Small intestine (tissue), 16 donors: ENCODE results near the gene VPS25. TPM values are rescaled to one million over a fixed set of nuclear protein-coding genes. Genes with fewer than 3 reads are reported as not detected.
"Not testable (repeated sequence)": the region's sequence is repeated elsewhere in the genome, so short reads cannot be mapped to it uniquely, and the experiment has no call there.

ENCODE experiments used
- DNase-seq, 2 donors: peaks; one replicate each; pipeline versions ENCODE4 v3.0.0 to v3.0.0-alpha.2; 2013
- FAIRE-seq: peaks from 2 replicates; lab custom pipeline; 2012; peaks lifted over from hg19 to GRCh38; lab: Jason Lieb, UNC
- H3K27ac ChIP-seq, 3 donors: one replicate each; pipeline ENCODE4 v1.5.1; 2013; ENCODE audit warnings: low read length in 2 of 3, mild to moderate bottlenecking in 2 of 3, control low read depth in 1 of 3, inconsistent platforms in 1 of 3, low read depth in 1 of 3, moderate library complexity in 1 of 3
- H3K27me3 ChIP-seq, 3 donors: one replicate each; pipeline ENCODE4 v1.6.1; 2013; ENCODE audit warnings: low read length in 3 of 3, inconsistent platforms in 1 of 3; ENCODE audit not compliant: control insufficient read depth in 3 of 3, insufficient read depth in 3 of 3
- H3K36me3 ChIP-seq, 3 donors: one replicate each; pipeline ENCODE4 v1.6.1; 2013; ENCODE audit warnings: low read length in 3 of 3, inconsistent platforms in 1 of 3, low read depth in 1 of 3, mild to moderate bottlenecking in 1 of 3, moderate library complexity in 1 of 3; ENCODE audit not compliant: control insufficient read depth in 3 of 3, insufficient read depth in 2 of 3
- H3K4me1 ChIP-seq, 3 donors: one replicate each; pipeline ENCODE4 v1.6.1; 2013; ENCODE audit warnings: low read length in 2 of 3, inconsistent platforms in 1 of 3, low read depth in 1 of 3, mild to moderate bottlenecking in 1 of 3, moderate library complexity in 1 of 3; ENCODE audit not compliant: control insufficient read depth in 3 of 3, insufficient read depth in 2 of 3
- H3K4me3 ChIP-seq, 3 donors: one replicate each; pipeline ENCODE4 v1.5.1; 2013; ENCODE audit warnings: low read length in 3 of 3, control low read depth in 1 of 3, inconsistent platforms in 1 of 3, low read depth in 1 of 3, mild to moderate bottlenecking in 1 of 3, moderate library complexity in 1 of 3
- H3K9me3 ChIP-seq, 2 donors: one replicate each; pipeline ENCODE4 v1.6.1; 2013; ENCODE audit warnings: low read depth in 1 of 2, low read length in 1 of 2; ENCODE audit not compliant: control insufficient read depth in 2 of 2, insufficient read depth in 1 of 2
- WGBS, 3 donors: extraction: QIAGEN DNeasy Blood & Tissue Kit; methylation state at CpG; one replicate each; pipeline ENCODE4 v1.1.7; 2013; 5-methylcytosine and 5-hydroxymethylcytosine counted together
- long read RNA-seq, 10 donors: transcript quantifications; one replicate each; lab custom pipeline, GENCODE V29; 2026
- polyA plus RNA-seq, 4 donors: library from polyadenylated mRNA; stranded (reverse) in 3 of 4; unstranded in 1 of 4; fragments of 200-250 nt in 3 of 4; fragments of 120-200 nt in 1 of 4; gene quantifications; one replicate each; pipeline versions ENCODE4 v1.2.1 to v1.2.3, GENCODE V29; 2013
- donor health status: healthy with polysubstance abuse.
- donor health status: control.
- donor health status: control.
- donor health status: Bipolar disorder and iron deficiency.
- donor health status: healthy.

Gene VPS25
- polyA plus RNA-seq: 100 to 1,000 TPM in 2 of 4 donors, 10 to 100 TPM in 2; 85.7 to 117 (median 94.3) TPM
- long read RNA-seq, donor 1: 0 reads
- long read RNA-seq, donor 2, transcript VPS25-201 (6 exons, 1,101 nt): major isoform, 20 of 21 reads
- long read RNA-seq, donor 2, partial matches to known transcripts: 0 of 21 reads
- long read RNA-seq, donor 2, other reads (novel, unspliced or antisense): 0 of 21 reads
- long read RNA-seq, donor 3, transcript VPS25-201 (6 exons, 1,101 nt): major isoform, 23 of 49 reads
- long read RNA-seq, donor 3, partial matches to known transcripts: 26 of 49 reads
- long read RNA-seq, donor 3, other reads (novel, unspliced or antisense): 0 of 49 reads
- long read RNA-seq, donor 4, partial matches to known transcripts: 0 of 2 reads
- long read RNA-seq, donor 4, other reads (novel, unspliced or antisense): 0 of 2 reads
- long read RNA-seq, donor 5, transcript VPS25-201 (6 exons, 1,101 nt): major isoform, 12 of 12 reads
- long read RNA-seq, donor 5, partial matches to known transcripts: 0 of 12 reads
- long read RNA-seq, donor 5, other reads (novel, unspliced or antisense): 0 of 12 reads
- long read RNA-seq, donor 6, transcript VPS25-201 (6 exons, 1,101 nt): major isoform, 27 of 56 reads
- long read RNA-seq, donor 6, partial matches to known transcripts: 27 of 56 reads
- long read RNA-seq, donor 6, other reads (novel, unspliced or antisense): 0 of 56 reads
- long read RNA-seq, donor 7, transcript VPS25-201 (6 exons, 1,101 nt): major isoform, 24 of 26 reads
- long read RNA-seq, donor 7, partial matches to known transcripts: 0 of 26 reads
- long read RNA-seq, donor 7, other reads (novel, unspliced or antisense): 0 of 26 reads
- long read RNA-seq, donor 8, transcript VPS25-201 (6 exons, 1,101 nt): major isoform, 6 of 6 reads
- long read RNA-seq, donor 8, partial matches to known transcripts: 0 of 6 reads
- long read RNA-seq, donor 8, other reads (novel, unspliced or antisense): 0 of 6 reads
- long read RNA-seq, donor 9, transcript VPS25-201 (6 exons, 1,101 nt): major isoform, 10 of 10 reads
- long read RNA-seq, donor 9, partial matches to known transcripts: 0 of 10 reads
- long read RNA-seq, donor 9, other reads (novel, unspliced or antisense): 0 of 10 reads
- long read RNA-seq, donor 10, transcript VPS25-201 (6 exons, 1,101 nt): major isoform, 50 of 91 reads
- long read RNA-seq, donor 10, partial matches to known transcripts: 33 of 91 reads
- long read RNA-seq, donor 10, other reads (novel, unspliced or antisense): 6 of 91 reads

- Histone ChIP-seq H3K27ac (peak within 1 kb of the TSS; percentile 75 to 91 (median 81)), H3K9me3 (no peaks in the 10 kb centered on the region), H3K4me3 (peak within 1 kb of the TSS; percentile 78 to 83 (median 80)), H3K36me3 (peaks cover 7 to 34% (median 7%) of the 10 kb centered on the region in 3 donors), H3K27me3 (no peaks in the 10 kb centered on the region), H3K4me1 (peaks cover 3 to 7% (median 5%) of the 10 kb centered on the region in 3 donors)
- WGBS, 3 donors: 0 to 2% (median 0%) methylated on average over 38 to 39 of the region's 39 CpGs
- DNase-seq (peak; percentile 88 to 89), FAIRE-seq (no peak)
Measured at GRCh38 chr17:42773290-42774035, at the start of gene VPS25. TSS of gene VPS25 (plus strand) at chr17:42773449. CDS start at chr17:42773476, 27 bp downstream.

DNA sequence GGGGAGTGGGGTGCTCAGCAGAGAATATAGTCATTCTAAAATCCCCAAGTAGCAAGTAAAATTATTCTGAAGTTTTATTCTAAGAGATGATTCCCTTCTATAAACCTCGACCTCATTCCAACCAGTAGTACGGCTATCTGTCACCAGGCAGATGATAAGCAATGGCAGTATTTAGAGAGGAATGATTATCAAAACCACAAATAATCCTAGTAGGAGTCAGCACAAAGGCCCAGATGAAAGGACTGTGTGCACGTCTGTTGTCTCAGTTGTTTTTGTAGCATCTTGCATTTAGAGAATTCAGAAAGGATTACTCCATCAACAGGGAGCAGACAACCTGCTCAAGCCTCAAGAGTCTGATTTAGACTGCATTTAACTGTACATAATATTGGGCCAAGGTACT is 49.6 kb upstream of the VPS25 start:
- Histone ChIP-seq H3K27ac (no peak overlapping the region), H3K36me3 (peaks cover 9 to 60% (median 18%) of the 10 kb centered on the region in 3 donors), H3K9me3 (no peaks in the 10 kb centered on the region), H3K4me3 (no peak overlapping the region), H3K4me1 (no peaks in the 10 kb centered on the region), H3K27me3 (no peaks in the 10 kb centered on the region)
- WGBS, 3 donors: 85 to 89% (median 86%) methylated on average over 3 of the region's 3 CpGs
- FAIRE-seq (no peak), DNase-seq (no peak)

- no peak overlapping the region for H3K4me3 ChIP-seq
- no peaks in the 10 kb centered on the region for H3K4me1 ChIP-seq
- no peak overlapping the region for H3K27ac ChIP-seq
- WGBS, 3 donors: 98 to 99% (median 98%) methylated on average over 6 of the region's 6 CpGs
- no peaks in the 10 kb centered on the region for H3K9me3 ChIP-seq
- DNase-seq (no peak), FAIRE-seq (no peak)
- H3K36me3 ChIP-seq: peaks cover 9 to 66% (median 13%) of the 10 kb centered on the region in 3 donors
- H3K27me3 ChIP-seq: no peaks in the 10 kb centered on the region
Measured at GRCh38 chr17:42725143-42725542, 48.1 kb upstream of the VPS25 start.

DNA sequence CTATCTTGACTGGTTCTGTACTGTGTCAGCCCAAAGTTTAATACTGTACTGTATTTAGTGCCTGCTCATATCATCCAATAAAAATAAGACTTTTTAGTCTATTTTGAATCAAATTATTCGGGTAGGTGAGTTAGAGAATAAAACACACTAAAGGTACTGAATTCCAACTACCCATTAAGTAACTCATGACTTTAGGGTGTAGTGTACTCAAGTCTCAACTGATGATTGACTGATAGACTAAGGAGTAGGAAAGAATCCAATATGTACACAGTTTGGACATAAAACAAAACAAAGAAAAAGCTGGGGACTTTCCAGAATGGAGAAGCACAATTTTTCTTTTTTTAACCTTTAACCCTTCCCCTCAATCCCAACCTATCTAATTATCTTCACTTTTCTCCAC is 32.5 kb upstream of the VPS25 start:
- DNase-seq: no peak
- FAIRE-seq: no peak
- peaks cover 0 to 3% of the 10 kb centered on the region in 2 donors for H3K9me3 ChIP-seq
- peaks cover 0 to 12% (median 0%) of the 10 kb centered on the region in 3 donors for H3K36me3 ChIP-seq
- H3K27me3 ChIP-seq: peaks cover 0 to 3% (median 0%) of the 10 kb centered on the region in 3 donors
- WGBS, 3 donors: 77 to 95% (median 80%) methylated on average over 1 of the region's 1 CpG
- H3K4me3 ChIP-seq: no peak overlapping the region
- H3K27ac ChIP-seq: no peak overlapping the region
- peaks cover 0 to 14% (median 2%) of the 10 kb centered on the region in 3 donors for H3K4me1 ChIP-seq

DNA sequence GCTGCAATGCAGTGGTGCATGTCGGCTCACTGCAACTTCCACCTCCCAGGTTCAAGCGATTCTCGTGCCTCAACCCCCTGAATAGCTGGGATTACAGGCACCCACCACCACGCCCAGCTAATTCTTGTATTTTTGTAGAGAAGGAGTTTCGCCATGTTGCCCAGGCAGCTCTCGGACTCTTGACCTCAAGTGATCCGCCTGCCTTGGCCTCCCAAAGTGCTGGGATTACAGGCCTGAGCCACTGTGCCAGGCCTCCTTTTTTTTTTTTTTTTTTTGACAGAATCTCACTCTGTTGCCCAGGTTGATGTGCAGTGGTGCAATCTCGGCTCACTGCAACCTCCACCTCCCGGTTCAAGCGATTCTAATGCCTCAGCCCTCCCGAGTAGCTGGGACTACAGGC is 30.3 kb upstream of the VPS25 start:
- H3K27me3 ChIP-seq, H3K9me3 ChIP-seq, FAIRE-seq, H3K36me3 ChIP-seq, H3K27ac ChIP-seq, H3K4me3 ChIP-seq, DNase-seq: not testable (repeated sequence)
- H3K4me1 ChIP-seq: peaks cover 0 to 14% (median 2%) of the 10 kb centered on the region in 3 donors
- 89 to 93% (median 91%) methylated on average over 11 of the region's 11 CpGs for WGBS, 3 donors

DNA sequence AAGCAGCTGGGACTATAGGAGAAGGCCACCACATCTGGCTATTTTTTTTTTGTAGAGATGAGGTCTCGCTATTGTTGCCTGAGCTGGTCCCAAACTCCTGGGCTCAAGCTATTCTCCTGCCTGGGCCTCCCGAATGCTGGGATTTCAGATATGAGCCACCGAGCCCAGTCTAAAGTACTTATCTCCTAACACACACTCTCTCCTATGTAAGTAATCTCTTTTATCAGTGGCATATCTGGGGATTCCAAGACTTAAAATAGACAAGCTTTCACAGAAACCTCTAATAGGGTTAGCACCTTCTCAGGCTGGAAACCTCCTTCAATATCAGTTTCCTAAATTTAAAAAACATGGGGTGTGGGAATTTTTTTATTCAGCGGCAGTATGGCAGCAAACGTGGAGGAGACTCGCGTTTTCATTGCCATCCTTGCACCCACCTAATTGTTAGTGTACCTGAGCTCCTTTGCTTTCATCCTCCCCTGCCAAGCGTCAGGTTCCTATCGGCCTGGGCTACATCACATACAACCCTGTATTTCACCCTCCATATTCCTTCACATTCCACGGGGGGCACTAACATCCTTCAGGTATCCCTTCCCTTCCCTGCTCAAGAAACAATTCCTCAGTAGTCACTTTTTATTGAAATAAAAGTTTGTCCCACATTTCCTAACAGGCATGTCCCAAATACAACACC is 29.5 kb upstream of the VPS25 start:
- peaks cover 0 to 14% (median 2%) of the 10 kb centered on the region in 3 donors for H3K4me1 ChIP-seq
- FAIRE-seq (no peak), DNase-seq (no peak)
- H3K36me3 ChIP-seq: peaks cover 0 to 4% (median 0%) of the 10 kb centered on the region in 3 donors
- H3K27me3 ChIP-seq: peaks cover 0 to 3% (median 0%) of the 10 kb centered on the region in 3 donors
- WGBS, 3 donors: 32 to 55% (median 46%) methylated on average over 10 of the region's 10 CpGs
- H3K9me3 ChIP-seq: peaks cover 0 to 3% of the 10 kb centered on the region in 2 donors
- H3K27ac ChIP-seq: peak overlapping the region; percentile 81 to 98 (median 93)
- H3K4me3 ChIP-seq: peak overlapping the region in 2 of 3 donors; percentile 90 to 94

DNA sequence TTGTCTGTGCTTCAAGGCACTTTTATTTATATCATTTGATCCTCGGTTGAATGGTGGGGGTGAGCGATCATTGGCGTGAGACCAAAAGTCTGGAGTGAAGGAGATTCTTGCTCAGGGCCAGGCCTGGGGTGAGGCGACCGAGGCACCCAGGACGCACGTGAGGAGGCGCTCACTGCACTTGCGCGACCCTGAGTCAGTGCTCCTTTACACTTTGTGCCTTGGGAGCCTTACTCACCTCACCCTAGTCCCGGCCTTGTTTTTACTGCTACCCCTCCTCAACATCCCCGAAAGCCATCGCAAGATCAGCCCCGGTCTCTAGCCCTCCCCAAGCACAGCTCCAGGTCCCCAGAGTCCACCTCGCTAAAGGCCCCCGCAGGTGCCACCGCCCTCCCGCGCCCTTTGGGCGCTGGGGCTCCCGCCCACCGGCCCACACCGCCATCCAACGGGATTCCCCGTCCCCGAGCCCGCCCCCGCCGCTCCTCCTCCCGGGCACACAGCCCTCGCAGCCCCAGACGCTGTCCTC is 28.9 kb upstream of the VPS25 start:
- H3K27ac ChIP-seq: peak overlapping the region; percentile 81 to 98 (median 93)
- H3K36me3 ChIP-seq: peaks cover 0 to 4% (median 0%) of the 10 kb centered on the region in 3 donors
- peak overlapping the region; percentile 83 to 94 (median 90) for H3K4me3 ChIP-seq
- H3K4me1 ChIP-seq: peaks cover 0 to 14% (median 2%) of the 10 kb centered on the region in 3 donors
- DNase-seq: peak; percentile 82 to 90
- 1 to 2% (median 2%) methylated on average over 31 to 32 of the region's 32 CpGs for WGBS, 3 donors
- H3K9me3 ChIP-seq: peaks cover 0 to 3% of the 10 kb centered on the region in 2 donors
- no peak for FAIRE-seq
- peaks cover 0 to 3% (median 0%) of the 10 kb centered on the region in 3 donors for H3K27me3 ChIP-seq
